Hepatocyte (in vitro differentiated cells): Measurements from ENCODE around the gene OBSCN. TPM values are rescaled to one million over a fixed set of nuclear protein-coding genes. Genes with fewer than 3 reads are reported as not detected.

Experiments used
- DNase-seq: peaks from one replicate; pipeline ENCODE4 v3.0.0-alpha.2; 2016; ENCODE audit warnings: low spot score
- H2AFZ ChIP-seq: fragments of 200-600 bp; sonication (generic); 2 replicates; pipeline ENCODE4 v1.6.0; 2016; ENCODE audit warnings: antibody characterized with exemption, mild to moderate bottlenecking
- H3K27ac ChIP-seq: fragments of 200-600 bp; sonication (generic); 2 replicates; pipeline ENCODE4 v1.5.1; 2016; ENCODE audit warnings: mild to moderate bottlenecking
- H3K27me3 ChIP-seq: fragments of 200-600 bp; sonication (generic); 2 replicates; pipeline ENCODE4 v1.6.1; 2016
- H3K36me3 ChIP-seq: fragments of 200-600 bp; sonication (generic); replicated peaks from 2 replicates; pipeline ENCODE4 v1.5.1; 2016; ENCODE audit warnings: low read depth; ENCODE audit not compliant: insufficient read depth
- H3K4me1 ChIP-seq: fragments of 200-600 bp; sonication (generic); 2 replicates; pipeline ENCODE4 v1.5.1; 2016; ENCODE audit warnings: mild to moderate bottlenecking, moderate library complexity; ENCODE audit not compliant: insufficient read depth
- H3K4me2 ChIP-seq: fragments of 200-600 bp; sonication (generic); 2 replicates; pipeline ENCODE4 v1.6.0; 2016
- H3K4me3 ChIP-seq: fragments of 200-600 bp; sonication (generic); 2 replicates; pipeline ENCODE4 v1.5.1; 2016; ENCODE audit warnings: mild to moderate bottlenecking
- H3K79me2 ChIP-seq: fragments of 200-600 bp; sonication (generic); 2 replicates; pipeline ENCODE4 v1.6.0; 2017; ENCODE audit warnings: mild to moderate bottlenecking
- H3K9me2 ChIP-seq: fragments of 200-600 bp; sonication (generic); replicated peaks from 2 replicates; pipeline ENCODE4 v1.6.0; 2017; ENCODE audit warnings: mild to moderate bottlenecking; ENCODE audit not compliant: insufficient read depth
- H3K9me3 ChIP-seq: fragments of 200-600 bp; sonication (generic); 2 replicates; pipeline ENCODE4 v1.5.1; 2016; ENCODE audit warnings: low read depth, mild to moderate bottlenecking
- H4K20me1 ChIP-seq: fragments of 200-600 bp; sonication (generic); 2 replicates; pipeline ENCODE4 v1.6.0; 2016; ENCODE audit warnings: mild to moderate bottlenecking; ENCODE audit not compliant: insufficient read depth, poor library complexity, severe bottlenecking
- CTCF ChIP-seq: fragments of 200-600 bp; sonication (generic); IDR thresholded peaks from 2 replicates; pipeline ENCODE4 v1.5.1; 2016; ENCODE audit warnings: antibody characterized with exemption, mild to moderate bottlenecking; ENCODE audit not compliant: poor library complexity
- EZH2 ChIP-seq: fragments of 200-600 bp; sonication (generic); IDR thresholded peaks from 2 replicates; pipeline ENCODE4 v1.6.1; 2016; ENCODE audit warnings: antibody characterized with exemption, mild to moderate bottlenecking, borderline replicate concordance
- EZH2phosphoT487 ChIP-seq: fragments of 200-600 bp; sonication (generic); IDR thresholded peaks from one replicate; pipeline ENCODE4 v1.6.1; 2018; ENCODE audit warnings: antibody characterized with exemption, mild to moderate bottlenecking, low read depth, moderate library complexity; ENCODE audit not compliant: unreplicated experiment, severe bottlenecking
- WGBS: methylation state at CpG from one replicate; pipeline ENCODE4 v1.1.6; 2016; ENCODE audit warnings: low lambda C conversion rate; ENCODE audit errors: missing lambda C conversion rate; 5-methylcytosine and 5-hydroxymethylcytosine counted together
- polyA plus RNA-seq: library from polyadenylated mRNA; unstranded; fragments of >200 nt; fragmentation: Nextera tagmentation; extraction: Ambion mirVana; gene quantifications from 2 replicates; pipeline ENCODE4 v1.2.1, GENCODE V29; 2016
- total RNA-seq: library from RNA; depleted of rRNA; stranded (reverse); fragments of >200 nt; gene quantifications from 2 replicates; pipeline ENCODE4 v1.2.3, GENCODE V29; 2014

Gene OBSCN
- total and polyA plus RNA-seq, 2 experiments from 2014 or later, result 15.0 to 22.4 TPM

DNA sequence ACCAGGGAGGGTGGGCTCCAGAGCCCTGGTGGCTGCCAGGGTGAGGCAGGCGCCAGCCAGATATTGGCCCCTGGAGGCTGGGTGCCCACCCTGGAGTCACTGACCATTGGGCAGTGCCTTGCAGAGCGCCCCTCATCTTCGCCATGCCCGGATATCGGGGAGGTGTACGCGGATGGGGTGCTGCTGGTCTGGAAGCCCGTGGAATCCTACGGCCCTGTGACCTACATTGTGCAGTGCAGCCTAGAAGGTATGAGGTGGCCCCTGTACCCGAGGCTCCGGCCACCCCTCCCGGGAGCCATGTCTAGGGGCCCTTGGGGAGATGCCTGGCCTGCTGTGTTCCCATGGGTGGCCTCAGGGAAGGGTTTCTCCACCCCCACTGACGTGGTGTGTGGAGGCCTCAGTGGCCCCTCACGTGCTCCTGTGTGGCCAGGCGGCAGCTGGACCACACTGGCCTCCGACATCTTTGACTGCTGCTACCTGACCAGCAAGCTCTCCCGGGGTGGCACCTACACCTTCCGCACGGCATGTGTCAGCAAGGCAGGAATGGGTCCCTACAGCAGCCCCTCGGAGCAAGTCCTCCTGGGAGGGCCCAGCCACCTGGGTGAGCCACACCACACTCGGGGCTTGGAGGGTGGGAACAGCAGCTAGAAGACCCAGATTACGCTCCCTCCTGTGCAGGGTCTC is 167.9 kb downstream of the OBSCN start:
- Histone ChIP-seq H2AFZ (no peak overlapping the region), H3K9me2 (no peaks in the 10 kb centered on the region), H3K9me3 (no peaks in the 10 kb centered on the region), H3K4me3 (no peak overlapping the region), H4K20me1 (no peaks in the 10 kb centered on the region), H3K79me2 (no peaks in the 10 kb centered on the region), H3K4me1 (peaks cover 6% of the 10 kb centered on the region), H3K4me2 (no peak overlapping the region), H3K27me3 (no peaks in the 10 kb centered on the region), H3K27ac (no peak overlapping the region), H3K36me3 (no peaks in the 10 kb centered on the region)
- 96% methylated on average over 22 of the region's 22 CpGs for WGBS
- DNase-seq, result no peak
- TF ChIP-seq EZH2phosphoT487, result no peak
- no peak for TF ChIP-seq EZH2
- no peak for TF ChIP-seq CTCF

GRCh38 chr1:228376262-228376628 is 168.4 kb downstream of the OBSCN start:
- 82% methylated on average over 3 of the region's 3 CpGs for WGBS
- TF ChIP-seq EZH2phosphoT487, result no peak
- no peak for TF ChIP-seq CTCF
- TF ChIP-seq EZH2, result no peak
- H3K27me3 ChIP-seq, result no peaks in the 10 kb centered on the region

DNA sequence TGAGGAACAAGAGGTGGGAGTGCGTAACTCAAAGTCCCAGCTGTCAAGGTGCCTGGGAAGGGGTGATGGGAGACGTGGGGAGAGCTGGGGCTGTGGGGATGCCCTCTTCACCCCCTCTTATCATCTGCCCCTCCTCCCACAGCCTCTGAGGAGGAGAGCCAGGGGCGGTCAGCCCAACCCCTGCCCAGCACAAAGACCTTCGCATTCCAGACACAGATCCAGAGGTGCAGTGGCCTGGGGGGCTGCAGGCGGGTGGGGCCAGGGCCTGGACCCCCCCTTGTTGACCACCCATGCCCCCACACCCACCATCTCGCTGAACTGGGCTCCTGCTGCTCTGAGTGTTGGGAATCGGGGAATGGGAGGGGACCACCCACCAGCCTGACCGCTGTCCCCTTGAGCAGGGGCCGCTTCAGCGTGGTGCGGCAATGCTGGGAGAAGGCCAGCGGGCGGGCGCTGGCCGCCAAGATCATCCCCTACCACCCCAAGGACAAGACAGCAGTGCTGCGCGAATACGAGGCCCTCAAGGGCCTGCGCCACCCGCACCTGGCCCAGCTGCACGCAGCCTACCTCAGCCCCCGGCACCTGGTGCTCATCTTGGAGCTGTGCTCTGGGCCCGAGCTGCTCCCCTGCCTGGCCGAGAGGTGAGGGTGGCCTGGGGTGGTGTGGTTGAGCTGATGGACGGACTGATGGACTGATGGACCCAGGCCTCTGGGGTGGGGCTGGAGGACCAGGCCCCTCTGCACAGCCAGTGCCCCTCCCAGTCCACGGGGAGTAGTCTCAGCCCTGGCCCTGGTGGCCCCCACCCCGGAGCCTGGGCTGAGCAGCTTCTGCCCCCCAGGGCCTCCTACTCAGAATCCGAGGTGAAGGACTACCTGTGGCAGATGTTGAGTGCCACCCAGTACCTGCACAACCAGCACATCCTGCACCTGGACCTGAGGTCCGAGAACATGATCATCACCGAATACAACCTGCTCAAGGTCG is 169.1 kb downstream of the OBSCN start:
- H3K4me2 ChIP-seq, result no peak overlapping the region
- no peaks in the 10 kb centered on the region for H4K20me1 ChIP-seq
- DNase-seq, result no peak
- H2AFZ ChIP-seq, result no peak overlapping the region
- H3K36me3 ChIP-seq, result no peaks in the 10 kb centered on the region
- H3K9me2 ChIP-seq, result no peaks in the 10 kb centered on the region
- no peaks in the 10 kb centered on the region for H3K27me3 ChIP-seq
- peaks cover 6% of the 10 kb centered on the region for H3K4me1 ChIP-seq
- TF ChIP-seq EZH2, result no peak
- no peak overlapping the region for H3K27ac ChIP-seq
- no peak overlapping the region for H3K4me3 ChIP-seq
- WGBS, result 96% methylated on average over 30 of the region's 31 CpGs
- no peaks in the 10 kb centered on the region for H3K9me3 ChIP-seq
- H3K79me2 ChIP-seq, result no peaks in the 10 kb centered on the region

More at GRCh38 chr1:228376262-228376628, 168.4 kb downstream of the OBSCN start:
- Histone ChIP-seq H2AFZ (no peak overlapping the region), H3K9me2 (no peaks in the 10 kb centered on the region), H3K4me2 (no peak overlapping the region), H3K4me3 (no peak overlapping the region), H3K36me3 (no peaks in the 10 kb centered on the region), H3K27ac (no peak overlapping the region), H3K79me2 (no peaks in the 10 kb centered on the region), H3K4me1 (peaks cover 6% of the 10 kb centered on the region), H4K20me1 (no peaks in the 10 kb centered on the region), H3K9me3 (no peaks in the 10 kb centered on the region)
- no peak for DNase-seq

GRCh38 chr1:228377664-228378089 is 169.8 kb downstream of the OBSCN start:
- Histone ChIP-seq H3K9me3 (no peaks in the 10 kb centered on the region), H3K4me2 (peak overlapping the region; percentile 97)
- TF ChIP-seq EZH2, result no peak

More at GRCh38 chr1:228377664-228378089, 169.8 kb downstream of the OBSCN start:
- Histone ChIP-seq H3K9me2 (no peaks in the 10 kb centered on the region), H3K4me3 (no peak overlapping the region), H3K27ac (no peak overlapping the region), H3K4me1 (peaks cover 6% of the 10 kb centered on the region), H4K20me1 (no peaks in the 10 kb centered on the region), H3K27me3 (no peaks in the 10 kb centered on the region), H3K79me2 (no peaks in the 10 kb centered on the region), H2AFZ (no peak overlapping the region), H3K36me3 (no peaks in the 10 kb centered on the region)
- DNase-seq, result no peak
- 69% methylated on average over 5 of the region's 5 CpGs for WGBS
